ENCODE measurements around the gene HLA-DOB.
"Not testable (repeated sequence)": the region's sequence is repeated elsewhere in the genome, so short reads cannot be mapped to it uniquely, and the experiment has no call there.

The HLA-DOB gene

GRCh38 chr6:32807020-32807580 lies 9.7 kb downstream of the HLA-DOB start:
- FAIRE-seq: no peak

- FAIRE-seq: not testable (repeated sequence)
Measured at GRCh38 chr6:32805404-32805803, 11.4 kb downstream of the HLA-DOB start.

GRCh38 chr6:32803416-32803815 lies 13.4 kb downstream of the HLA-DOB start:
- FAIRE-seq: no peak

GRCh38 chr6:32799740-32800139 lies 17.1 kb downstream of the HLA-DOB start:
- no peak for FAIRE-seq

GRCh38 chr6:32799168-32799567 lies 17.6 kb downstream of the HLA-DOB start:
- FAIRE-seq: no peak

DNA sequence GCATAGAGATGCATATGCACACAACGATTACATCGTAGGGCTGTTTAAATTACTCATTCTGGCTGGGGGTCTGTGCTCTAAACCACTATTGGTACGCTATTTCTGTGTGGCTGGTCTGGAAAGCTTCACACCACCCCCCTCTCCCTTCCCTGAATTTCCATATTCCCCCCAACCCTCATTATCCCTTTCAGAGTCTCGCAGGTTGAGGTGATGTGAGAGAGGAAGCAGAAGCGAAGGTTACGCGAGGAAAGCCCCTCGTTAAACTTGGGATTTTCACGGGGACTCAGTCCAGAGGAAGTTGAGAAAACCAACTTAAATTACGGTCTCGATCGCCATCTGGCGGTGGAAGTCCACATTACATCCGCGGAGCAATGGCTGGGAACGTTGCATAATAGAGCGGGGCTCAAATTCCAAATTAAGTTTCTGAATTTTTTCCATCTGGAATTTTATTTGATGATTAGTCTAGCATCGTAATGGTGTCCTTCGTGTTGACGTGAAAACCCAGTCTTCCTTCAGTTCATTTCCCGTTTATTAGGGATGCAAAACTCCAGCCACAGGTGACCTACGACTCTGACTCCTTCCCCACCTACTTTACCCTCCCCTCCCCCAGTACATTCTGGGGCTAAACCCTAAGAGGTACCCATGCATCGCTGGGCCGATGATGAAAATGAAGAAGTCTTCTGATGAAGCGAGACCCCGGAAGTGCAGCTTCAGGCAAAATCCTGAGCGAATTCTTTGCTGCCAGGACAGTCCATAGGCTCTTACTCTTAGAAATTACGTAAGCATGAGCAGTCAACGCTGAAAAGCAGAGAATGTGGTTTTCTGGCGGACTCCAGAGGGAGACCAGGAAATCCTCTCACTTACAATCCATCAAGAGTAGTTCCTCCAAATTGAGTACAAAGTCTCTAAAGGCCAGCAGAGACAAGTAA lies 19.7 kb downstream of the HLA-DOB start:
- FAIRE-seq: peak; percentile 41

DNA sequence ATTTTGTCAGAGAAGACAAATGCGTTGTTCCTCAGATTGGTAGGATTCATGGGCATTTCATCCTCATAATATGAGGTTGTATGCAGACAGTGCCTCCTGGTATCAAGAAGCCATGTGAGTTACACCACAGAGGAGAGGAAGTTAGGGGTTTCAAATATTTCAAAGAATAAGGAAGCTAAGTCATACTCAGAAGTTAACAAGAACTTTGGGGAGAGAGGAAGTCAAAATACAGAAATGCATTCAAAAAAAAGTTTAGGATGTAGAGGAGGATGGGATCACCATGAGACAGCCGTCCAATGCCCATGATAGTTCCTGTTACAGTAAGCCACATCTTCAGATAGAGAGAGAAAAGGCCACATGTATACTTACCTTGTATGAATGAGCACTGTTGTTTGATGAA lies 22.3 kb downstream of the HLA-DOB start:
- no peak for FAIRE-seq

DNA sequence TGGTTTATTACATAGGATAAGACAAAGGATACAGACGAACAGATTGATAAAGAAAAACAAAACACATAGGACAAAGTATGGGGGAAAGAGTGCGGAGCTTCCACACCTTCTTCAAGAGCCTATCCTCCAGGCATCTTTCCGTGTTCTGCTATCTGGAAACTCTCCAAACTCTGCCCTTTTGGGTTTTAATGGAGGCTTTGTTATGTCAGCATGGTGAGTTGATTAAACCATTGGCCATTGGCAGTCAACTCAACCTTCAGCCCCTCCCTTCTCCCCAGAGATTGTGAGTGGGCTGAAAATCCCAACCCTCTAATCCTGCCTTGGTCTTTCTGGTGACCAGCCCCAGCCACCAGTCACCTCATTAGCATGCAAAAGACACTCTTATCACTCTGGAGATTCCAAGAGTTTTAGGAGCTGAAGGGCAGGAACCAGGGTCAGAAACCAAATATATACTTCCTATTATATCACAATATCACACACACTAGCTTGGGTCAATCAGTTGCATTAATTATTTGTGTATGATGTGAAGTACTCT lies 23.8 kb downstream of the HLA-DOB start:
- no peak for FAIRE-seq

DNA sequence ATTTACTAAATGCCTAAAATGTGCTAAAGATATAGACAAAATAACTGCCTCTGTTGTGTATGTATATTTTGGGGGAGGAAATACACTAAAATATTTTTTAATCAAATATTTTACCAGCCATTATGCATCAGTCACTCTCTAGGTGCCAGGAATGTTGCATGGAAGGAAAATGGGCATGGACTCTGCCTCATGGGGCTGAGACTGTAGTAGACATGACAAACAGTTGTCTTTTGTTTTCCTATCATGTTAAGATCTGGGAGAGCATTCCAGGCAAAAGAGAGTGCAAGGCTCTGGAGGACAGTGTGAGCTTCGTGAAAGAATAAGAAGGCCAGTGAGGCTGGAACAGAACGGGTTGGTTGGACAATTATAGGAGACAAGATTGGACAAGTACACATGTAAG lies 26.5 kb downstream of the HLA-DOB start:
- FAIRE-seq: no peak

DNA sequence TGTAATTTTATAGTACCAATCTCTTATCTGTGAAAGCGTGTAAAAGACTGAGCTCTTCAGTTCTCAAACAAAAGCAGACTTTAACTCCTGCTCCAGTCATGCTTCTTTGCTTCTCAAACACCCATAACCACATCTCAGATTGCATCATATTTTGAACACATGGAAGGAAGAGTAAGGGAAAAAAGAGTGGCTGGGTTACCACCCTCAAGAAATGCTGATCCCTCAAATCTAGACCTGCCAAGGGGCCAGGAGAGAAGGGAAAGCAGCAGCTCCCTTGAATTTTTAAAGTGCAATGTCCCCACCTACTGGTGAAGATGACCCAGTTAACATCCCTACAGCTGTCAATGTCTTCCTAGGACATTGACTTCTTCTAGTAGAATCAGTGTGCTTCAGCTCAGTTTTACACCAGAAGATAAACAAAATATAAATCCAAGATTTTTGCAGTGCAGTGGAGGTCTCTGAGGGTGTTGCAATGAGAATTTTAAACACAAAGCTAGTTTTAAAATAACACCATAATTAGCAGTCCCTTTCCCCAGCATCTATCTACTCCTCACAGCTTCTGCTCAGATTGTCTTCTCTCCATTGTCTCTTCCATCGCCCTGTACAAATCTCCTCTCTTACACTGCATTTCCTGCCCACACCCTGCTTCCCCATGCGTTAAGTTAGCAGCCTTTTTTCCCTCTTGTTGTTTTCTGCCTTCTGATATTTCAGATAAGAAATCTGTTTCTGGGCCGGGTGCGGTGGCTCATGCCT lies 30.8 kb downstream of the HLA-DOB start:
- FAIRE-seq: peak; percentile 77

GRCh38 chr6:32782923-32783322 lies 33.9 kb downstream of the HLA-DOB start:
- FAIRE-seq: not testable (repeated sequence)

DNA sequence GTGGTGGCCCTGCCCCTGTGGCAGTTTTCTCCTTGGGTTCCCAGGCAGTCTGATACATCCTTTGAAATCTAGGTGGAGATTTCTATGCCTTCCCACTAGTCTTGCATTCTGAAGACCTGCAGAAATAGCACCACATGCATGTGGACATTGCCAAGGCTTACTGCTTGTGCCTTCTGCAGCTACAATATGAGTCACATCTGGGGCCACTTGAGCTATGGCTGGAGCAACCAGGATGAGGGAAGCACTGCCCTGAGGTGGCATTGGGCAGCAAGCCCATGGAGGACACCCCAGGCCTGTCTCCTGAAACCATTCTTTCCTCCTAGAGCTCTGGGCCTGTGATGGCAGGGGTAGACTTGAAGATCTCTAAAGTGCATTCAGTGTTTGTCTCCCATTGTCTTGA lies 37.8 kb downstream of the HLA-DOB start:
- no peak for FAIRE-seq

DNA sequence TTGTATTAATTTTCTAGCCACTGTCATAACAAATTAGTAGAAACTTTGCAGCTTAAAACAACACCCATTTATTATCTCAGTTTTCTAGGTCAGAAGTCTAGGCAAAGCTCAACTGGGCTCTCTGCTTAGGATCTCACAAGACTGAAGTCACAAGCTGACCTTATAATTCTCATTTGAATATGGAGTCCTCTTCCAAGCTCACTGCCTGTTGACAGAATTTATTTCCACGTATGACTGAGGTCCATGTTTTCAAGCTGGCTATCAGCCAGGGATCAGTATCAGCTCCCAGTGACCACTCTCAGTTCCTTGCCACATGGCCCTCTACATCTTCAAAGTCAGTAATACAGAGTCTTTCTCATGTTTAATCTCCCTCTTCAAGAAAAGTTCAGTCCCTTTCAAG lies 41.7 kb downstream of the HLA-DOB start:
- no peak for FAIRE-seq

DNA sequence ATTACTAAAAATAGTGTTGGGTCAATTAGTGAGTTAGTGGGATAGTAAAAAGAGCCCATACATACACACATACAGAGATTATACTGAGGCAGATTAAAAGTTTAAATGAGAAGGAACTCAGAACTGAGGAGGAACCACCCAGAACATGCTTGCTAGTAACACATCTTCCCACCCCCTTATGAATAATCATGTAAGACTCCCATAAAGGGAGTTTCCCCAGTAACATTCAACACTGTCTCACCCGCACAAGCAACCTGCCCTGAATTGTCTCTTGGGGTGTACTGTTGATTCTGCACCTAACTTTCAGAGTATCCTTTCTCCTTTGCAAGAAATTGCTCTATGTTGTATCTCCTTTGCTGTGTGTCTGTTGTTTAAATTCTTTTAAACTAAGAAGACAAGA lies 42.4 kb downstream of the HLA-DOB start:
- no peak for FAIRE-seq

GRCh38 chr6:32772656-32773055 lies 44.1 kb downstream of the HLA-DOB start:
- FAIRE-seq: no peak

GRCh38 chr6:32764048-32764447 lies 52.8 kb downstream of the HLA-DOB start:
- FAIRE-seq: no peak

DNA sequence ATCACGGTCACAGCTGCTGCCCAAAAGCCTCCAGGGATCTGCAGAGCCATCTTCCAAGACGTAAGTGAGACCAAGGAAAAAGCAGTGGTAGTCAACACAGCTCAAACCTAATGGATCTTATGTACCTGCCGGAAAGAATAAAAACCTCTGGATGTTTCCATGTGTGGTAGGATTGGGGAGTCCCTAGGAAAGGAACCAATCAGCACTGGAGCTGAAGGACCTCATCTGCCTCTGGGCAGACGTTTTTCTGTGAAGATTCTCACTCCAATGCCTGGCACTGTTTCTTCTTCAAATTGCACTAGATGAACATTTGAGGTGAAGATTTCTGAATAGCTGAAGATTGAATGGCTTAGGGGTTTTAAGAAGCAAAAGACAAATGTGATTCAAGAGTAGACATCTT lies 53.4 kb downstream of the HLA-DOB start, which contains the start of gene HLA-DQB2:
TSS of gene HLA-DQB2 (minus strand) at position 112 of the 400 bp plus-strand sequence. CDS start at position 50, 62 bp downstream.
- no peak for FAIRE-seq

Data from islet of Langerhans (tissue), 1 donor.